ENCODE results near the gene DOCK4.

DOCK4 gene

DNA sequence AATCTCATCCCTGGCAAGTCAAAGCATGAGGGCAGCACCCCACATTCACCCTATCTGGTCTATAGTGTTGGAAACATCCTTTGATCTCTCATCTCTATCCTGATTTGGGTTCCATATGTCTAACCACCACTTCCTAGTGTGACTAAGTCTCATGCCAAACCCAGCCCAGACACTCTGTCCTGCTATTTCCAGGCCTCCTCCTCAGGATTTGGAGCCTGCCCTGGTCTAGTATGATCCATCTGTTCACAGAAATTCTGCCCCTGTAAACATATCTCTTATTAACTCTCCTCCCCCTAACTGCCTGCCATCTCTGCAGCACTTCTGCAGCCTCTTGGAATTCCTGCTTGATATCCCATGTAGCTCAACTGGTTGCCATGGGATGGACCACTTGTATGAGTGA lies 323.0 kb downstream of the DOCK4 start:
- no peak for DNase-seq

DNA sequence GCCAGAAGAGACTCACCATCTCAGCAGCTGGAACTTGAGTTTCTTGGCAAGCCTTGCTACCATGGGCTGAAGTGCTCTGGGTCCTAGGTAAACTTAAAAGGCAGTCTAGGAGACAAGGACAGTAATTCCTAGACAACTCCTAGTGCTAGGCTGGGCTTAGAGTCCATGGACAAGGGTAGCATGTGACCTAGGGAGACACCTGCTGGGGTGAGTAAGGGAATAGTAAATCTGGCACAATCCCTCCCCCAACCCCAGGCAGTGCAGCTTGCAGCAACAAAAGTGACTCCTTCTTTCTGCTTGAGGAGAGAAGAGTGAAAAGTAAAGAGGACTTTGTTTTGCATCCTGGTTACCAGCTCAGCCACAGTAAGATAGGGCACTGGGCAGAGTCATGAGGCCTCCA lies 327.4 kb downstream of the DOCK4 start:
- no peak for DNase-seq

DNA sequence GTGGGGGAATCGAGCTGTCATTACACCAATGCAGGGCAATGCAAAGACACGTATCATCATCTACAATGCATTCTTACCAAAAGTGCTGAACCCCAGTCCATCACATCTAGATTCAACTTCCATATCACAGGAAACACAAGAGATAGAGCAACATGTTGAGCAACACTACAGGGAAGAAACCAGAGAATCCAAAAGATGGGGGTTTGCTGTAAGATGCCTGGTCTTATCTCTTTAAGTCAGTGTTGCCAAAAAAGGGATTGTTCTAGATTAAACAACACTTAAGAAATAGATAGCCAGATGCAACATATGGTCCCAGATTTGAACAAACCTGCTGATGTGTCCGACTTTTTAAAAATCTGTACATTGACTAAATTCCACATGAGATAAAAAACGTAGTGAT lies 328.3 kb downstream of the DOCK4 start:
- DNase-seq = no peak

DNA sequence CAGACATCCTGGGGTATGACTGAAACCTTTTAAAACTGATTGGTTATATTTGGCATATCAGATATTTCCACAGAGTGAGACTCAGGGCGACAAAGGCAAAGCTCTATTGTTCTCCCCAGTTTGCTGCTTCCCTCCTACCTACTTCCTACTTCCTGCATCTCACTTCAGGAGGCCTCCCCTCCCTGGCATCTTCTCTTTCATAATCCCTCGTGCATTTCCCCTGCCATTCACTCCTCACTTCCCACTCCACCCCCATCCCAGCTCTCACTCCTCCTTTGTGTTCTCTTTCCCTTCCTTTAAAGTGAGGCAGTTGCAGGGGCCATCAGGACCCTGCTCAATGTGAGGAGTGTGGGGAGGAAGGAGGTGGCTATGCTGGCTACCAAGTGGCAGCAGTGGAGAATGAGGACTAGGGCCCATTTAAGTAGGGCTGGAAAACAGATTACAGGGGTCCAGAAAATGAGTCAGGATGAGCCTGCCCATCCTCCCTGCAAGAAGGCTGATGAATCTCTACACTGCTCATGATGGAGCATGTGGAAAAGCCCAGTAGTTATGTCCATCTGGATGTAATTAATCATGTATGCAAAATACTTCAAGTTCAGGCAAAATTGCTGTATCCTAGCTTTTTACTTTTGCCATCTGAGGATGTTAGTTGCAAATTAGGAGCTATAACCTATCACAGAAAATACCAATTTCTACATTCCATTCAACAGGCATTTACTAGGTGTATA lies 332.1 kb downstream of the DOCK4 start:
- DNase-seq = no peak

DNA sequence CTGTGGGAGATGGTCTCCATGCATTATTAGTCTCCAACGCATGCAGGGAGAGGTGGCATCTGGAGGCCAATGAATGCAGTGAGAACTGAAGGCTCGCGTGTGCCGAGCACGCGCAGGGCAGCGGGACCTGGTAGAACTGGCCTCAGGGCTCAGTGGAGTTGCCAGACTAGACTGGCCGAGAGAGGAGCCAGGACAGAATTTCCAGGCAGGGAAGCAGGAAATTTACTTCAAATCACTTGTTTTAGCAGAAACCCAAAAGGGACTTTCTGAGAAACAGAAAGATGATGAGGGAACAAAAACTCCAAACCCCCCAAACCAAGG lies 332.9 kb downstream of the DOCK4 start:
- no peak for DNase-seq

DNA sequence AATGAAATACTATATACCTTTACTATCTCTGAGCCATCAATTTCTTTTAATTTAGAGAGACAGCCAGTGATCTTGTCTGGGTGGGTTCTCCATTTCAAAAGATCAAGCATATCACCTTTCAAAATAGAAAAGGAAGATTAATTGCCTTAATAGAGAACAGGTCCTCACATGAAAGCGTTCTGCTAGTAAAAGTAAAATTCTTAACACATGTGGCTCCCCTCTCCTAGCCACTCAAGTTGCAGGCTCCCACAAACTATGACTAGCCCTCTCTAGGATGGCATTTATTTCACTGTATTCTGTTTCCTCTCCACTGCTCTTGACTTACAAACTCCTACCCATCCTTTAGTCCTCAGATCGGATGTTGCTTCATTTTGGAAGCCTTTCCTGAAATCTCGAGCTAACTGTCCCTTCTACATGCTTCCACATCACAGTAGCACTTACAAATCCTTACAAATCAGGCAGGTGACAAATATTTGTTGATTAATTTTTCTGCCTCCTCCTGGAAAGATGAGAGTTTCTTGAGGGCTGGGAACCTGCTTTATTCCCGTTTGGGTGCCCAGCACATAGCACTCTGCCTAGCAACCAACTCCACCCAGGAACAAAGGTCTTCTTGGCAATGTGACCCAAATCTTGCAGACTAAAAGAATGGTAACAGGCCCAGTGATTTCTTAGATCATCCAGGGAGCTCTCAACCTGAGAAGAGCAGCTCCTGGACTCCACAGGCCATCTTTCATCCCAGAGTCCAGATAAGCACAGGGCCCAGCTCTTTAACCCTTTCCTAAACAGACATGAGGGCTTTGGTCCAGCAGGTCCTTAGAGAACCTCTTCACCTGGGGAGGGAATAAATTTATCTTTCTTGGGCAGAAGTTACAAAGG lies 333.5 kb downstream of the DOCK4 start:
- DNase-seq = no peak

DNA sequence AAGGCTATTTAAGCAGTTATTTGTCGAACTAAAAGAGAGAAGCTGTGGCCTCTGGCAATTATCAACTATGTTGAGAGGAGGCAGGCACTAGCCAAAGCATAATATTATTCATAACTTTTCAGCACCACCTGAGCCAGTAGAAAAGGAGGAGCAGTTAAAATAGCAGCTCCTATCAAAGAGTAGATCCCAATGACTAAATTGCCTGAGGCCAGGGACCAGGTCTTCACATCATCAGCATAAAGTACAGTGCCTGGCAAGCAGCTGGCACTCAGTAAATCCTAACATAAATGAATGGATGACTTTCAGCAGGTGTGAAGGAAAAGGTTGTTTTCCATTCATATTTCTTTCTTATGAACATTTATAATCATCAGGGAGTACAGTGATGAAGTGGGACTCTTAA lies 334.9 kb downstream of the DOCK4 start:
- DNase-seq = no peak

DNA sequence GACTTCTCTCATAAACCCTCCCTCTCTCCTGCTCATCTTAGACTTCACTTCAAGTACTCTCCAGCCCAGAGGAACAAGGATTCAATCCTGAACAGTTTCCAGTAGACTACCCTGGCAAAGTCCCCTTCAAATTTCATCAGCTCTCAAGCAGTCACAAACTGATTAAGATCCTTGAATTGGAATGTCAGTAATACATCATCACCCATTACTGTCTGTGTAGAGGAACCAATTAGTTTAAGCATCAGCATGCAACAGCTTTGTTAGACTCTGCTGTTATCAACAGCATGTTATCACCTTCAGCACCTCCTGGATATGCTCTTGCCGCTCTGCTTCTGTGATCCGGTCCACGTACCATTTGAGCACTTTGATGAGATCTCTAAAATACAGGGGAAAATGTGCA lies 336.9 kb downstream of the DOCK4 start:
- no peak for DNase-seq

DNA sequence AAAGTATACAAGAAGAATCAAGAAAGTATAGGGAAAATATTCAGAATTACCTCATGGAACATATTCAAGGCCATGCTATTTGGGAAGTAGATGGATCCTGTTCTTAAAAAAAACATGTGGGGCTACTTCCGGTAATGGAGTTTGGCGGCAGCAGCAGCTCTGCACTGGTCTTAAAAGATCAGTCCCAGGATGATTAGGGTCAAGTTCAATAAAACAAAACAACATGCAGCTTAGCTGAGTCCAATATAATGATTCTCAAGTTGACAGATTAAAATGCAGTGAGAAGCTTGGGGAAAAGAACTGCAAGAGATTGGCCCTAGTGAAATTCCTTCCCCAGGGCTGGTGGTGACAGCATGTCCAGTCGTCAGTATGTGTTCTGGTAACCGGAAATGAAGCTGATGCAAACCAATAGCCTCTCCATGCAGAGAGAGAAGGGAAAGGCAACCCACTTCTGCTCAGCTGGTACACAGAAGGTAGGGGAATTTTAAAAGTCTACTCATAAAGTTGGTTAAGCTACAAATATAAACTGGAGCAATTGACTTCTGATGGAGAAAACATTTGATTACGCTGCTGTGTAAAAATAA lies 338.8 kb downstream of the DOCK4 start:
- DNase-seq = no peak

DNA sequence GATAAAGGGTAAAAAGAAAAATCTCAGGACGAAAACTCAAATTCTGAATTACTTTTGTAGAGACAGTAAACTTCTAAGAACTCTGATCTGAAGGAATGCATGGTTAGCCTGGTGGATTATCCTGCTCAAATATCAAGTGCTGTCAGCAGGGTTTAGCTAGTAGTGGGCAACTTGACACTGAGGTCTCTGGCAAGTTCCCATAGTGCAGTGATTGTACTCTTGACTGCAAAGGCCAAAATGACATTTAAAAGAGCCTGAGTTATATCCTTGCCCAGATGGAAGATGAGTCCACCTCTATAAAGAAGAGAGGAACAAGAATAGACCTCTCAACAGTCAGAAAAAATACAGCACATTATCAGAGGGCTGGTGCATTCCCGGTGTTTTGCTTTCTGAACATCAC lies 339.4 kb downstream of the DOCK4 start:
- DNase-seq = no peak

DNA sequence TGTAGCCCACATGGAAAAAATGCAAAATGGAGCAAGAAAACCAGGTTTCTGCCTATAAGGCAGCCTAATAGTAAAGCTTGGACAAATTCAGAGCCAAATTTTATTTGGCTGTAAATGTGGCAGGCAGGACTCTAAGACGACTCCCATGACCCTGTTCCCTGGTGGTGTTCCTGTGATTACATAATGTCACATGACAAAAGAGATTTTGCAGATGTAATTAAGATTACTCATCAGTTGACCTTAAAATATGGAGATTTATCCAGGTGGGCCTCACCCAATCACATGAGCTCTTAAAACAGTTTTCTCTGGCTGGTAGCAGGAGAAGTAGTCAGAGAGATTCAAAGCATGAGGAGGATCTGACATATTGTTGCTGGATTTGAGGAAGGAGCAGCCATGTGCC lies 340.8 kb downstream of the DOCK4 start:
- DNase-seq = no peak

DNA sequence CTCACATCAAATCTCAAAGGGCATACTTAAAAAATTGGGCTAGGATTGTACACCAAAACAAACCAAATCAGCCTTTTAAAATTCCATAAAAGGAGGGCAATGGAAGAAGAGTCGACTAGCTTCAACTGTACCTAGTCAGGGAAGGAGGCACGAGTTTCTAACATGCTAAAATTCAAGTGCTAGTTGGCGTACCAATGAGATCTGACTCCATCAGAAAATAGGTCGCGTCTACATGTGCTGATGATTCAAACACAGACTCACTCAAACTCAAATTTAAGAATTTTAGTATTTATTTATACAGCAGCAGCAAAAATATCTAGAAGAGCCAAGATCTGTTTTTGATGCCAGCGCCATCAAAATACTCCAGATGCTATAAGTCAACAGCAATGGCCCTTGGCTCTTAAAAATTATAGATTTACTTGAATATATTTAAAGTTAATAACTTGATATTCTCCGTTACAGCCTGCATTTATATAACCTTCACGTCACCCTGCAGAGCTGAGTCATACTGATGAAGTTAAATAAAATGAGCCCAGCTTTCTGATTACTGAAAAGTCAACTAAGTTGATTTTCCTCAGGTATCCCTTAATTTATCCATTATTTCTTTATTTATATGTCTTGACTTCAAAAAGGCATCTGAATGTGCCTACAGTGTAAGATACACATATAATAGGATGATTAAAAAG lies 341.8 kb downstream of the DOCK4 start:
- DNase-seq = no peak

DNA sequence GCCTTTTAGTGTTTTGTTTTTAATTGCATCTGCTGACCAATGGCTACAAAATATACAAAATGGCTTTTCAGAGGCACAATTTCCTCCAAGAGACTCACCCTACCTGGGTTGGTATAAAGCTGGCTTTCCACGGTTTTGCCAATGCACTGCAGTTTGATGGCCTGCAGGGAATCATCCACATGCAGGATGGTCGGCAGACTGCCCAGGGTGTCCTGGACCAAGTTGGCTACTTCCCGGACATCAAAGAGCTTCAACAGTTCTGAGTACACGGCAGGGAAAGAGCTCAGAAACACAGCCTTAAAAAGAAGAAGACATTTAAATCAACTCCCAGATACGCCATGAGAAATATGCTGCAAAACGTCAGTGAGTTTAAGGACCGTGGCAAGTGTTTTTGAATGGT lies 342.9 kb downstream of the DOCK4 start:
- DNase-seq = no peak

DNA sequence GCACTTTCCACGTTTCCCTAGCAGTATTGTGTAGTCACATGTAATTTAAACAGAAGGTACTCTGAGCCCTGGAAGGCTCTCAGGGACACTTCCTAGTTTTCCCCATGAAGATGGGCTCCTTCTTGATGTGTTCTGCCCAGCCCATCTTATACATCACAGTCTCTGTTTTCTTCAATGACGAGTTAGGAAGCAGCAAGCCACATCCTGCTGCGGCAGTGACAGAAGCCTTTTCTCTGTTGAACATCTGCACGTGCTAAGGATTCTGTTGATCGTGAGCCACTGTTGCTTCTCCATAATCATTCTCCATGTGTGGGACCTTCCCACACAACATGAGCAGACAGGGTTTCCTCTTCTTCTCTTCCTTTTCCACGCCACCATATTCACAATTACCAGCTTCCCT lies 346.0 kb downstream of the DOCK4 start:
- no peak for DNase-seq

DNA sequence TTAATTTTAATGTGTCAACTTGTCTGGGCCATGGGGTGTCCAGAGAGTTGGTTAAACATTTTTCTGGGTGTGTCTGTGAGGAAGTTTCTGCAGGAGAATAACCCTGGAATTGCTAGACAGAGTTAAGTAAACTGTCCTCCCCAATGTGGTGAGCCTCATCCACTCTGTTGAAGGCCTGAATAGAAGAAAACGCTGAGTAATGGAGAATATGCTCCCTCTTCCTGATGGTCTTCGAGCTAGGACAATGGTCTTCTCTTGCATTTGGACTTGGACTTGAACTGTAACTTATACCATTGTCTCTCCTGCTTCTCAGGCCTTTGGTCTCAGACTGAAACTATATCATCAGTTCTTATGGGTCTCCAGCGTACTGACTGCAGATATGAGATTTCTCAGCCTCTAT lies 347.9 kb downstream of the DOCK4 start:
- DNase-seq = no peak

DNA sequence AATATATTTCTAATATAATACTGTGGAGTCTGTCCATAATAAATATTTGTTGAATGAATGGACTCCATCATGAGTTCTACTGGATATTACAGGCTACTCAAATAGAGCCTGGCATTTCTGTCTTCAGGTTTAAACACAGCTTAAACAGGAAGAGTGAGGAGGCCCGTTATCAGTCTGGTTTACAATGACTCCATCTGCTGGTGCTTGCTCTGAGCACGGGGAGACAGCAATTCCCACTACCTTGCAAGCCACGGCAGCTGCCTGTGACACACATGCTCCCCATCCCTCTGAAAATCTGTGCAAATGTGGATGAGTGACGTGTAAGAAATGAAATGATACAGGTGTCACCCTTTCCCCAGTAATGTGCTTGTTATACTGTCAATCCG lies 350.4 kb downstream of the DOCK4 start:
- no peak for DNase-seq

DNA sequence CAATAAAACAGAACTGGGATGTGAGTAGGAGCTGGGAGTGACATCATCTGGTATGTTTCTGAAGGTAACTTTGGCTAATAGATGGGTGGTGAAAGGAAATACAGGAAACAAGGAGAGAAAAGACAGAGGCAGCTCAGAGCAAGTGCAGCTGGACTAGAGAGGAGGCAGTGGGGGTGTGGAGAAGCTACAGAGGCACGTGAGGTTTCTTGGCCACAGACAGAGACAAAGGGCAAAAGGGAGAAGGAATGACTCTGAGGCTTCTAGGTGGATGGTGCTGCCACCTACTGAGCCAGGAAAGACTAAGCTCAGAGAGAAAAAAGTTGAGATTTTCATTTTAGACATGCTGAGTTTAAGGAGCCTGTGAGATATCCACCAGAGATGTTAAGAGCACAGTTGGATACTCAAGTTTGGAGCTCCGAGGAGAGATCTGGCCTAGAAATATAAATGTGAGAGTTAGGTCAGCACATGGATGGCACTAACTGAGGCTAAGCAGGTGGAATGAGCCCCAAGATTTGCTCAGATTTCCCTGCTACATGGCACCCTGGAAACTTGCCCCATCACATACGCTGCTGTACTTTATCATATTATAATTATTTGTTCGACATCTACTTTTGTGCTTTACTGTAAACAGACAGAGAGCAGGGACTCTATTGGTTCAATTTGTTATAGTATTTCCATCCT lies 350.9 kb downstream of the DOCK4 start:
- DNase-seq = no peak

DNA sequence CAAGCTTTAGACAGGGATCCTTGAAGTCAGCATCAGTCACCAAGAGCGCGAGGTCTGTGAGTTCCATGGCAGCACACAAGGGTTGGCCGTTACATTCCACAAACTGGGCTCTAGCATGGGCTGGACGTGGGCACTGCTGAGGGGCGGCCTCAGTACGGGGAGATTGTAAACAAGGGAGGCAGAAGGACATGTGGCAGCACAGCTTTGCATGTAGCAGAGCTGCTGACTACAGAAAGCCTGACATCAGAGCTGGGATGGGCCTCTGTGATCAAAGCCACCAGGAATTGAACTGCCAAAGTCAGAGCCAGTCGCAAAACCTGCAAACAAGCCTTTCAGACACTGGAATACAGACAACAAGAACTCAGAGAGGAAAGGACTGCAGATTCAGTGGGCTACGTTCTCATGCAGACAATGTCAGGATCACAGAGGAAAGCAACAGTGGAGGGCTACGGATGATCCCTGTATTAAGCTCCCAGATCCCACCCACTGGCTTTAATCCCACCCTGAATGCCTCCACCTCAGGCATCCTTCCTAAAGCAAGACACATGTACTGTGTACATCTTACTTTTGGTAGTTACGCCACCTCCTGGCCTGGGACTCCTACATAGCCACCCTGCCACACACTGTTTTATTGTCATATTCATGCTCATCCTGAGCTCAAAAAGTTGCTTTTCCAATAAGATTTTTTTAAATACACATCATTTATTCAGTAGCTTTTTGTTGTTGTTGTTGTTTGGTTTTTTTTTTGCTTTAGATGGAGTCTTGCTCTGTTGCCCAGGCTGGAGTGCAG lies 352.8 kb downstream of the DOCK4 start:
- DNase-seq = no peak

DNA sequence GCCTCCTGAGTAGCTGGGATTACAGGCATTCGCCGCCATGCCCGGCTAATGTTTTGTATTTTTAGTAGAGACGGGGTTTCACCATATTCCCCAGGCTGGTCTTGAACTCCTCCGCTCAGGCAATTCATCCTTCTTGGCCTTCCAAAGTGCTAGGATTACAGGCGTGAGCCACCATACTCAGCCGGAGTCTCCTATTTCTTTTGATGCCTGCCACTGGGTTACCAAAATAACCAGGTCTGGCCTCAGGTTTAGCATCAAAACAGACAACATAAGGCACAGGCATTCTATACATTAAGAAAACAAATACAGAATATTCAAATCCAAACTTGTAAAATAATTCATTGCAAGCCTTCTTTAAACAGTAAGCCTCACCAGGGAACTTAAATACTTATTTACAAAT lies 354.1 kb downstream of the DOCK4 start:
- no peak for DNase-seq

DNA sequence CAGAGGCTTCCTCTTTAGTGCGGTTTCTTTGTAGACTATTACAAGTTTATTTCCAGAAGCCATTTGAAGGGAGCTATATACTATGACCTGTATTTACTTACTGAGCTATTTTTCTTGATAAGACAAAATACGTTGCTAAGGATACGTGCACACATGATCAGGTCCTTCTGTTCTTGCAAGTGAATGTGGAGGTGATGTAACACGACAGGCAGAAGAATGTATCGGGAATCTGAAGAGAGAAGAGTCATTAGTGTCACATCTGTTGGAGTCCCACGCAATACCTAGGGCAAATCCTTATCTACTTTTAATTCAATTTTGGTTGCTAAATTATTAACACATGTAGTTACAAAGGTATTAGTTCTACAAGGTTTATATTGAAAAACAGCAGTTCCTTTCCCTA lies 359.3 kb downstream of the DOCK4 start:
- DNase-seq = no peak

DNA sequence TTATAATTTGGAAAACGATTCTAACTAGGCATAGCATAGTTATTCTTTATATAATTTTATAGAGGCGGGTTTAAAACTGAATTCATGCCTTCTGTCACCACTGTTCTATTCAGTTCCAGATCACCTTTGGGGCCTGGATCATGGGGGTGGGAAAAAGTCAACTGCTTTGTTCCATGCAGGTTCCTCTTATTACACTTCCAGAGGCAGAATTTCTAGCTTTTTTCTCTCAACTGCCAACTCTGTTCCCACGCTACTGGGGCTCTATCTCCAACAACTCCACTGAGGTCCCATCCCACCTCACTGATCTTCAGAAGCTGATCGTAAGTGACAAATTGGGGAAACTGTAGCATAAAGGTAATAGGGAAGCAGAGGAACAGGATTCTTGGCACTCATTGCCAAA lies 360.3 kb downstream of the DOCK4 start:
- DNase-seq = no peak
